CD4-positive, alpha-beta memory T cell (primary cell): ENCODE results near the gene RAPGEF2. TPM values are rescaled to one million over a fixed set of nuclear protein-coding genes. Genes with fewer than 3 reads are reported as not detected.

Experiments used
- microRNA-seq: library from miRNA; unstranded; fragments of <30 nt; microRNA quantifications from one replicate; pipeline ENCODE4 v1.2.0, GENCODE V29; 2021; ENCODE audit warnings: borderline replicate concordance, borderline number of aligned reads, borderline microRNAs expressed, mixed read lengths
- polyA plus RNA-seq, 2 donors: library from polyadenylated mRNA; unstranded; fragments of 300-500 nt; fragmentation: Illumina TruSeq; gene quantifications; one replicate each; pipeline ENCODE4 v1.2.3, GENCODE V29; 2021
- total RNA-seq, 2 experiments: library from RNA; stranded (reverse); gene quantifications; one replicate each; pipeline ENCODE4 v1.2.3, GENCODE V29; 2021

RAPGEF2 gene
- total and polyA plus RNA-seq, 4 experiments from 2014 or later = 0.69 to 27.9 (median 12.1) TPM

Small RNA genes within 50 kb of the gene (microRNA-seq; reads per million reads assigned to microRNA genes)
- gene MIR3688-1 (not detected), gene MIR3688-2 (not detected)
